Upper lobe of left lung (tissue), 4 donors: Measurements from ENCODE around the gene REC114.

Source experiments
- POLR2AphosphoS5 ChIP-seq, 2 donors: sonication (generic); formaldehyde crosslinking; IDR thresholded peaks; one replicate each; pipeline ENCODE4 v1.5.1; 2017; ENCODE audit warnings: antibody characterized with exemption in 2 of 2
- TF ChIP-seq, protein P1 (sequence below), 6 experiments: fragments of 450-650 bp in 4 of 6; fragments of 200-600 bp in 2 of 6; sonication (generic) in 2 of 6; IDR thresholded peaks; one replicate each; pipeline ENCODE4 v1.5.1; 2016 to 2019; ENCODE audit warnings: antibody characterized with exemption in 6 of 6

DNA sequence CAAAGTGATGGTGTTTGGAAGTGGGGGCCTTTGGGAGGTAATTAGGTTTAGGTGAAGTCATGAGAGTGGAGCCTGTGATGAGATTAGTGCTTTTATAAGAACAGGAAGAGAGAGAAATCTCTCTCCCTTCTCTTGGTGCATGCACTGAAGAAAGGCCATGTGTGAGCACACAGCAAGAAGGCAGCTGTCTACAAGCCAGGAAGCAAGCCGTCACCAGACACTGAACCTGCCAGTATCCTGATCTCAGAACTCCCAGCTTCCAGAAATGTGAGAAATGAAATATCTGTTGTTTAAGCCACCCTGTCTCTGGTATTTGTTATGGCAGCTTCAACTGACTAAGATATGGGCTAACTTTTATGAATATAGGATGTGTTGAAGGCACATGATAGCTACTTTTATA is 72.6 kb downstream of the REC114 start:
- TF ChIP-seq, protein P1, sequence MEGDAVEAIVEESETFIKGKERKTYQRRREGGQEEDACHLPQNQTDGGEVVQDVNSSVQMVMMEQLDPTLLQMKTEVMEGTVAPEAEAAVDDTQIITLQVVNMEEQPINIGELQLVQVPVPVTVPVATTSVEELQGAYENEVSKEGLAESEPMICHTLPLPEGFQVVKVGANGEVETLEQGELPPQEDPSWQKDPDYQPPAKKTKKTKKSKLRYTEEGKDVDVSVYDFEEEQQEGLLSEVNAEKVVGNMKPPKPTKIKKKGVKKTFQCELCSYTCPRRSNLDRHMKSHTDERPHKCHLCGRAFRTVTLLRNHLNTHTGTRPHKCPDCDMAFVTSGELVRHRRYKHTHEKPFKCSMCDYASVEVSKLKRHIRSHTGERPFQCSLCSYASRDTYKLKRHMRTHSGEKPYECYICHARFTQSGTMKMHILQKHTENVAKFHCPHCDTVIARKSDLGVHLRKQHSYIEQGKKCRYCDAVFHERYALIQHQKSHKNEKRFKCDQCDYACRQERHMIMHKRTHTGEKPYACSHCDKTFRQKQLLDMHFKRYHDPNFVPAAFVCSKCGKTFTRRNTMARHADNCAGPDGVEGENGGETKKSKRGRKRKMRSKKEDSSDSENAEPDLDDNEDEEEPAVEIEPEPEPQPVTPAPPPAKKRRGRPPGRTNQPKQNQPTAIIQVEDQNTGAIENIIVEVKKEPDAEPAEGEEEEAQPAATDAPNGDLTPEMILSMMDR (IDR thresholded peaks at IDR 0.05) = no peak
- no peak for TF ChIP-seq POLR2AphosphoS5 (IDR thresholded peaks at IDR 0.05)
